BLaER1 treated with 17β-estradiol and CSF1 and Interleukin-3, amounts not matched to agents 10 nM and 100 nM (cell line): ENCODE data around the gene ATXN1.

ENCODE experiments used
- H3K27ac ChIP-seq, 11 experiments: shearing (Covaris generic); formaldehyde crosslinking; 2 replicates each; pipeline ENCODE4 v1.8.1; 2022
- H3K27me3 ChIP-seq, 11 experiments: shearing (Covaris generic); formaldehyde crosslinking; 2 replicates each; pipeline ENCODE4 v1.8.1; 2022
- H3K36me3 ChIP-seq, 11 experiments: shearing (Covaris generic); formaldehyde crosslinking; 2 replicates each; pipeline ENCODE4 v1.8.1; 2022
- H3K4me1 ChIP-seq, 10 experiments: shearing (Covaris generic); formaldehyde crosslinking; 2 replicates each; pipeline ENCODE4 v1.8.1; 2022
- H3K4me2 ChIP-seq, 11 experiments: shearing (Covaris generic); formaldehyde crosslinking; 2 replicates each; pipeline ENCODE4 v1.8.1; 2022
- H3K4me3 ChIP-seq, 10 experiments: shearing (Covaris generic); formaldehyde crosslinking; 2 replicates each; pipeline ENCODE4 v1.8.1; 2022
- H3K9ac ChIP-seq, 11 experiments: shearing (Covaris generic); formaldehyde crosslinking; 2 replicates each; pipeline ENCODE4 v1.8.1; 2022
- H3K9me3 ChIP-seq, 11 experiments: shearing (Covaris generic); formaldehyde crosslinking; replicated peaks in 1 of 11; 2 replicates each; pipeline ENCODE4 v1.8.1; 2022
- H4K20me1 ChIP-seq, 11 experiments: shearing (Covaris generic); formaldehyde crosslinking; 2 replicates each; pipeline ENCODE4 v1.8.1; 2022
- Cebpa-rat ChIP-seq, 11 experiments: shearing (Covaris generic); IDR thresholded peaks; 2 replicates each; pipeline ENCODE4 v1.8.1; 2022

Gene ATXN1

DNA sequence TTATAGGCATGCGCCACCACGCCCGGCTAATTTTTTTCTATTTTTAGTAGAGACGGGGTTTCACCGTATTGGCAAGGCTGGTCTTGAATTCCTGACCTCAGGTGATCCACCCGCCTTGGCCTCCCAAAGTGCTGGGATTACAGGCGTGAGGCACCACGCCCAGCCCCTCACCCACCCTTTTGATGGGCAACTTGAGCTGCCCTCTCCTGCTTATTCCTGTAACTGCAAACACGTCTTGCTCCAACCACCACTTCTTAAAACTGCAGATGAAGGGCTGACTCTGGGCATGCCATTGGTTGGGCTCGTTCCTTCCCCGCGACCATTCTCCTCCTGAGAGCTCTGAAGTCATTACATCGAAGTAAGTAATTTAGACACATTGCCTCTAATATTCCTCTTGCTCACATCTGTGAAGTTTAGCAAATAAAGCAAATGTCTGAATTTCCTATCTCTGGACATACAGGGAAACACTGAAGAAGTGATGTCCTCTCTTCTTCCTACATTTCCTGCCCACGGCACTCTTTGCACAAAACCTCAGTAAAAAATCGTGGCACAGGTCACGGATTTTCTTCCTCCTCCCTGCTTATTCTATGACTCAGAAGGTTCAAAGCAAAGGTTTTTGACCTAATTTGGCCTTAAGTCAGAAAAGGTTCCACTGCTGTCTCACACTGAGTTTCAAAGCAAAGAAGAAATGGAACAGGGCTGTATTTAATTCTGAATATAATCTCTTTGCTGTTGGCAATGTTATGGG, 405.4 kb downstream of the ATXN1 start:
- H3K27ac ChIP-seq: no peak overlapping the region
- no peaks in the 10 kb centered on the region for H3K27me3 ChIP-seq
- no peak for TF ChIP-seq Cebpa-rat (IDR thresholded peaks at IDR 0.05)

GRCh38 chr6:16355238-16355637, 406.0 kb downstream of the ATXN1 start:
- Histone ChIP-seq H3K4me2 (no peak overlapping the region), H4K20me1 (peaks cover 0 to 26% (median 0%) of the 10 kb centered on the region in 11 experiments; a peak in 4 of 22 replicates), H3K9ac (no peak overlapping the region), H3K9me3 (no peaks in the 10 kb centered on the region; a peak in 1 of 22 replicates), H3K4me1 (no peaks in the 10 kb centered on the region), H3K27ac (no peak overlapping the region), H3K36me3 (0 out of 22 replicates have a peak, but pooled peaks cover 0 to 35% (median 0%) of the 10 kb centered on the region in 11 experiments), H3K27me3 (no peaks in the 10 kb centered on the region), H3K4me3 (no peak overlapping the region)
- TF ChIP-seq Cebpa-rat (IDR thresholded peaks at IDR 0.05): no peak

More for the DNA sequence above, 405.4 kb downstream of the ATXN1 start:
- H3K36me3 ChIP-seq: 0 out of 22 replicates have a peak, but pooled peaks cover 0 to 35% (median 0%) of the 10 kb centered on the region in 11 experiments
- no peak overlapping the region for H3K4me2 ChIP-seq
- H3K9me3 ChIP-seq: no peaks in the 10 kb centered on the region; a peak in 1 of 22 replicates
- no peaks in the 10 kb centered on the region; a peak in 1 of 20 replicates for H3K4me1 ChIP-seq
- H4K20me1 ChIP-seq: peaks cover 0 to 32% (median 0%) of the 10 kb centered on the region in 11 experiments; a peak in 4 of 22 replicates
- no peak overlapping the region for H3K4me3 ChIP-seq
- no peak overlapping the region for H3K9ac ChIP-seq

DNA sequence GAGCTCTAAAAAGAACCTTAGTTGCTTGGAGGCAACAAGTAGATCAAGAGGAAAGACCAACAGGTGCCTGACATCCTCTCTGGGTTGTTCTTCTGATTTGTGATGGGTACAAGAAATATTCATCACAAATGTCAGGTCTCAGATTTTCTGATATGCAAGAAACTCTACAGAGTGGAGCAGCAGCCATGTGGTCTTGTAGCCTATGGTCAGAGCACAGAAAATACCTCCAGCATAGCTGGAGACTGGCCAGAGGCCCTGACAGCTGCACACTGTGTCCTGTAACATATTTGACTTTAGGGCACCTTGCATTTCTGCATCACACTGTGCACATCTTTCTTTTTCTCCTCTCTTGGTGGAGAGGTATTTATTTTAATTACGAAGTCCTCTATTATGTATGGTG, 406.6 kb downstream of the ATXN1 start:
- no peak overlapping the region for H3K27ac ChIP-seq
- H3K4me3 ChIP-seq: no peak overlapping the region
- H4K20me1 ChIP-seq: peaks cover 0 to 28% (median 0%) of the 10 kb centered on the region in 11 experiments; a peak in 4 of 22 replicates
- H3K27me3 ChIP-seq: no peaks in the 10 kb centered on the region
- 0 out of 22 replicates have a peak, but pooled peaks cover 0 to 35% (median 0%) of the 10 kb centered on the region in 11 experiments for H3K36me3 ChIP-seq
- H3K4me2 ChIP-seq: no peak overlapping the region
- H3K4me1 ChIP-seq: no peaks in the 10 kb centered on the region
- TF ChIP-seq Cebpa-rat (IDR thresholded peaks at IDR 0.05): no peak
- H3K9ac ChIP-seq: no peak overlapping the region
- no peaks in the 10 kb centered on the region; a peak in 1 of 22 replicates for H3K9me3 ChIP-seq

DNA sequence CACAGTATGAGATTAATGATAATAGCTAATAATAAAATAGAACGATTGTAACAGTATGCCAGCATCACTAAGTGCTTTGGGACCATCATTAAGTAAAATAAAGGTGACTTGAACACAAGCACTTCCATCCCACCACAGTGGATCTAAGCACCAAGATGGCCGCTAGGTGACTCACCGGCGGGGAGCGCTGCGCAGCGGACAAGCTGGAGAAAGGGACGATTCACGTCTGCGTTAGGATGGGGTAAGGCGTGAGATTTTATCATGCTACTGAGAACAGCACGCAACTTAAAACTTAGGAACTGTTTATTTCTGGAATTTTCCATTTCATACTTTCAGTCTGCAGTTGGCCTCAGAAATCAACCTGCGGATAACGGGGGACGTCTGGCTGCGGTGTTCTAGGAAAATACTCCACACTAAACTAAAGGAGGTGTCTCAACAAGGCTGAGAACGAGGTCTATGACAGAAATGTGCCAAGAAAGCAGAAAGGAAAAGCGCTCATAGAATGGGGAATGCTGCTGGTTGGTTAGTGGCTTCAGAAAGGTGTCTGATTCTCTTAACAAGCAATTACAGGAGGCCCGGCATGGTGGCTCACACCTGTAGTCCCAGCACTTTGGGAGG, 408.3 kb downstream of the ATXN1 start:
- Histone ChIP-seq H3K4me3 (no peak overlapping the region), H3K9me3 (no peaks in the 10 kb centered on the region), H3K36me3 (peaks cover 0 to 36% (median 0%) of the 10 kb centered on the region in 11 experiments; a peak in 4 of 22 replicates), H3K9ac (no peak overlapping the region), H3K27ac (no peak overlapping the region), H3K27me3 (no peaks in the 10 kb centered on the region), H3K4me1 (no peaks in the 10 kb centered on the region), H3K4me2 (no peak overlapping the region), H4K20me1 (peaks cover 0 to 20% (median 0%) of the 10 kb centered on the region in 11 experiments; a peak in 2 of 22 replicates)
- TF ChIP-seq Cebpa-rat (IDR thresholded peaks at IDR 0.05): no peak

DNA sequence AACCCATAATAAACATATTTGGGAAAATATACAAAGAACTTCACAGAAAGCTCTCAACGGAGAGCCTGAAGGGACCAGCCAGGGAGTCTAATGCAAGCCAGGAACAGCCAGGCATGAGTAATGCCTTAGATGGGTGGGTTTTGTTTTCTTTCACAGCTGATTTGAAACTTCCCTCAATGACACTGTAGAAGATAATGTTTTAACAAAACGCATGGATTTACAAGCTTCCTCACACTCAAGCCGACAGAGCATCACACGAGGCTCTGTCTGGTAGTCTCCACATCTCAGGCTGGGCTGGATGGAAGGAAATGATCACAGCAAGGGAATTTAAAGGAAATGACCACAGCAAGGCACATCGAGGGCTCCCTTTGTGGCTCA, 409.0 kb downstream of the ATXN1 start:
- no peak overlapping the region for H3K9ac ChIP-seq
- H3K36me3 ChIP-seq: peaks cover 0 to 41% (median 0%) of the 10 kb centered on the region in 11 experiments; a peak in 4 of 22 replicates

GRCh38 chr6:16349544-16349943, 411.7 kb downstream of the ATXN1 start:
- no peak for TF ChIP-seq Cebpa-rat (IDR thresholded peaks at IDR 0.05)
- Histone ChIP-seq H3K9ac (no peak overlapping the region), H4K20me1 (peaks cover 0 to 24% (median 0%) of the 10 kb centered on the region in 11 experiments; a peak in 2 of 22 replicates), H3K4me2 (no peak overlapping the region), H3K4me3 (no peak overlapping the region), H3K36me3 (peaks cover 0 to 37% (median 0%) of the 10 kb centered on the region in 11 experiments; a peak in 4 of 22 replicates), H3K9me3 (peaks cover 0 to 7% (median 0%) of the 10 kb centered on the region in 11 experiments; a peak in 3 of 22 replicates), H3K27ac (no peak overlapping the region), H3K27me3 (no peaks in the 10 kb centered on the region), H3K4me1 (peaks cover 0 to 9% (median 0%) of the 10 kb centered on the region in 10 experiments; a peak in 4 of 20 replicates)

More for the DNA sequence above, 409.0 kb downstream of the ATXN1 start:
- no peak for TF ChIP-seq Cebpa-rat (IDR thresholded peaks at IDR 0.05)
- H3K27ac ChIP-seq: no peak overlapping the region
- peaks cover 0 to 20% (median 0%) of the 10 kb centered on the region in 11 experiments; a peak in 2 of 22 replicates for H4K20me1 ChIP-seq
- no peak overlapping the region for H3K4me2 ChIP-seq
- H3K27me3 ChIP-seq: no peaks in the 10 kb centered on the region
- no peaks in the 10 kb centered on the region for H3K4me1 ChIP-seq
- H3K4me3 ChIP-seq: no peak overlapping the region
- H3K9me3 ChIP-seq: no peaks in the 10 kb centered on the region

- Histone ChIP-seq H3K4me3 (no peak overlapping the region), H3K4me2 (no peak overlapping the region), H3K4me1 (peaks cover 0 to 20% (median 10%) of the 10 kb centered on the region in 10 experiments; a peak in 11 of 20 replicates), H3K27ac (no peak overlapping the region), H3K9ac (no peak overlapping the region), H3K9me3 (peaks cover 0 to 7% (median 0%) of the 10 kb centered on the region in 11 experiments; a peak in 3 of 22 replicates), H3K27me3 (no peaks in the 10 kb centered on the region), H4K20me1 (peaks cover 0 to 16% (median 0%) of the 10 kb centered on the region in 11 experiments; a peak in 4 of 22 replicates), H3K36me3 (peaks cover 0 to 24% (median 0%) of the 10 kb centered on the region in 11 experiments; a peak in 4 of 22 replicates)
- TF ChIP-seq Cebpa-rat (IDR thresholded peaks at IDR 0.05): no peak
Observed at GRCh38 chr6:16346831-16347230, 414.4 kb downstream of the ATXN1 start.

DNA sequence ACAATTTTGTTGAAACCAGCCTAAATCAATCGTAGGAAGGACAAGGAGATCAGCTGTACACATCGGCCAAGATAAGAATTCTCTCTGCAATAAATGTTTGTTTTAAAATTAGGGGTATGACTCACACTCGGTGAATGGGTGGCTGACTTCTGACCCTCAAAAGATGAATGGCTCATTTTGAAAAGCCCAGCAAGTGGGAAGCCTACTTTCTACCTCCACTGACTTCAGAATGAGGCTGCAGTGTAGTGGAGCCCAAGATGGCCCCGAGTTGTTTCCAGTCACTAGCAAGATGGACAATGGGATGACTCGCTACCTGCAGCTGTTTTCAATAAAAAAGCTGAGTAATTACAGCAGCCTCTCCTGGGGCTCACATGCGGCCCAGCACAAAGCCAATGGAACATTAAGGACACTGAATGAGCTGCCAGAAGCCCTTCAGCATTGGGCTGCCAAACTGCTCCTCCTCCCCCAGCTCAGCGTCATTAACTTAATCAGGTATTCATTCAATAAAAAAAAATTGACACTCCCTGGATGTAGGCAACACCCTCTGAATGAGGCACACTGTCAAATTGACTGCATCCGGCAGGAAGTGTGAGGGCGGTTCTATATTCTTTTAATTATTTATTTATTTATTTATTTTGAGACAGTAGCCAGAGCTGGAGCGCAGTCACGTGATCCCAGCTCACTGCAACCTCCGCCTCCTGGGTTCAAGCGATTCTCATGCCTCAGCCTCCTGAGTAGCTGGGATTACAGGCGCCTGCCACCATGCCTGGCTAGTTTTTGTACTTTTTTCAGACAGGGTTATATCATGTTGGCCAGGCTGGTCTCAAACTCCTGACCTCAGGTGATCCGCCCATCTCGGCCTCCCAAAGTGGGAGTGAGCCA, 415.6 kb downstream of the ATXN1 start:
- Histone ChIP-seq H4K20me1 (peaks cover 0 to 16% (median 0%) of the 10 kb centered on the region in 11 experiments; a peak in 4 of 22 replicates), H3K4me2 (no peak overlapping the region; a peak in 1 of 22 replicates), H3K4me3 (no peak overlapping the region), H3K9me3 (peaks cover 0 to 7% (median 0%) of the 10 kb centered on the region in 11 experiments; a peak in 3 of 22 replicates), H3K27me3 (no peaks in the 10 kb centered on the region), H3K4me1 (peaks cover 0 to 22% (median 10%) of the 10 kb centered on the region in 10 experiments; a peak in 11 of 20 replicates), H3K36me3 (peaks cover 0 to 23% (median 0%) of the 10 kb centered on the region in 11 experiments; a peak in 4 of 22 replicates), H3K27ac (no peak overlapping the region), H3K9ac (no peak overlapping the region)
- no peak for TF ChIP-seq Cebpa-rat (IDR thresholded peaks at IDR 0.05)
